ENCODE measurements around the gene KIF1C.
"Not testable (repeated sequence)": the region's sequence is repeated elsewhere in the genome, so short reads cannot be mapped to it uniquely, and the experiment has no call there.

KIF1C gene

GRCh38 chr17:5045496-5045895 is 47.7 kb downstream of the KIF1C start:
- DNase-seq (ENCODE audit: low read depth): no peak

- DNase-seq (ENCODE audit: low read depth): no peak
Measured at GRCh38 chr17:5047446-5047845, 49.7 kb downstream of the KIF1C start.

GRCh38 chr17:5049314-5049841 is 51.6 kb downstream of the KIF1C start:
- DNase-seq (ENCODE audit: low read depth): no peak

- no peak for DNase-seq (ENCODE audit: low read depth)
Measured at GRCh38 chr17:5050278-5050677, 52.5 kb downstream of the KIF1C start.

- DNase-seq (ENCODE audit: low read depth): no peak
Measured at GRCh38 chr17:5055543-5055942, 57.8 kb downstream of the KIF1C start.

GRCh38 chr17:5065227-5065744 is 67.5 kb downstream of the KIF1C start:
- no peak for DNase-seq (ENCODE audit: low read depth)

GRCh38 chr17:5068236-5068635 is 70.5 kb downstream of the KIF1C start:
- DNase-seq (ENCODE audit: low read depth): no peak

GRCh38 chr17:5069724-5070123 is 72.0 kb downstream of the KIF1C start:
- DNase-seq (ENCODE audit: low read depth): no peak

GRCh38 chr17:5075472-5075871 is 77.7 kb downstream of the KIF1C start:
- DNase-seq (ENCODE audit: low read depth): not testable (repeated sequence)

- not testable (repeated sequence) for DNase-seq (ENCODE audit: low read depth)
Measured at GRCh38 chr17:5077275-5077674, 79.5 kb downstream of the KIF1C start.

- DNase-seq (ENCODE audit: low read depth): no peak
Measured at GRCh38 chr17:5077781-5078105, 80.0 kb downstream of the KIF1C start.
